Esophagus mucosa (tissue), 1 donor: ENCODE measurements around the gene ALPL. TPM values are rescaled to one million over a fixed set of nuclear protein-coding genes. Genes with fewer than 3 reads are reported as not detected.
"Not testable (repeated sequence)": the region's sequence is repeated elsewhere in the genome, so short reads cannot be mapped to it uniquely, and the experiment has no call there.

Experiments
- ATAC-seq: fragments of 200-7000 bp; cut with Tn5 transposase; one replicate; pipeline ENCODE4 v1.9.1; 2020
- total RNA-seq: library from RNA; stranded (reverse); gene quantifications from one replicate; pipeline ENCODE4 v1.2.4, GENCODE V29; 2023
- donor health status: DM: yes; HTN: yes; CAD: no.

Gene ALPL
- 3.6 TPM for total RNA-seq

- ATAC-seq = no peak
Measured at GRCh38 chr1:21509351-21510112, at the start of gene ALPL. Gene ALPL, plus strand, starts transcription at chr1:21509423. Its CDS starts 44,659 bp downstream, at chr1:21554082.

DNA sequence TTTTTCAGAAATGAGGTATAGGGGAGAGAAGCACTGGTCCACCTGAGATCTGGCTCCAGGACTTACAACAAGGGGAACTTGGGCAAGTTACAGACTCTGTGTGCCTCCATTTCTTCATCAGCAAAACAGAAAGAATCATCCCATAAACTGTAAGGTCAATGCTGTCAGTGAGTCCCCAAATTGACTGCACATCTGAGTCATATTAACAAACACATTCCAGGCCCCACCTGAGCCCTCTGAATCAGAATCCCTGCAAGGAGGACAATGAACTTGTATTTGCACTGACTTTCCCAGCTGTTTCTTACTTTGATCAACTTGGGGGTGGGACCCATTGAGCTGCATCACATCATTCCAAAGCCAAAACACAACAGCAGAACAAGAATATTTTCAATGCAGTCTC is 44.1 kb upstream of the ALPL start:
- not testable (repeated sequence) for ATAC-seq

- not testable (repeated sequence) for ATAC-seq
Measured at GRCh38 chr1:21467946-21468345, 41.3 kb upstream of the ALPL start.

- no peak for ATAC-seq
Measured at GRCh38 chr1:21468599-21468998, 40.6 kb upstream of the ALPL start.

GRCh38 chr1:21469581-21469980 is 39.6 kb upstream of the ALPL start:
- ATAC-seq = no peak

GRCh38 chr1:21472861-21473260 is 36.4 kb upstream of the ALPL start:
- no peak for ATAC-seq

DNA sequence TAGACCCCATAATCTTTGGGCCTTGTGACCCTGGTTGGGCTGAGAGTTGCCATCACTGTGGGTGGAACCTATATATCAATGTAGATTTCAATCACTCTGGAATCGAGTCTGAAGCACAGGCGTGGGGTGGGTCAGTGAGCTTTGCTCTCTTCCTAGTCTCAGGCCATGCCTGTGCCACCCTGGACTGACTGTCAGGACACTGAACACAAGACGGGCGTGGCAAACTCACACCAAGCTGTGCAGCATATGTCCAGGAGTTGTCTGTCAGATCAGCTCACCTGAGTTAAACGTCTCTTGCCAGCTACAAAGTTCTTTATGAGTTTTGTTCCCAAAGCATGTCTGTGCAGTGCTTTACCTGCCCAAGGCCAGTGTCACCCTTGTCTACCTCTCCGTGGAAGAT is 30.9 kb upstream of the ALPL start:
- no peak for ATAC-seq

- ATAC-seq = not testable (repeated sequence)
Measured at GRCh38 chr1:21483881-21484280, 25.3 kb upstream of the ALPL start.

DNA sequence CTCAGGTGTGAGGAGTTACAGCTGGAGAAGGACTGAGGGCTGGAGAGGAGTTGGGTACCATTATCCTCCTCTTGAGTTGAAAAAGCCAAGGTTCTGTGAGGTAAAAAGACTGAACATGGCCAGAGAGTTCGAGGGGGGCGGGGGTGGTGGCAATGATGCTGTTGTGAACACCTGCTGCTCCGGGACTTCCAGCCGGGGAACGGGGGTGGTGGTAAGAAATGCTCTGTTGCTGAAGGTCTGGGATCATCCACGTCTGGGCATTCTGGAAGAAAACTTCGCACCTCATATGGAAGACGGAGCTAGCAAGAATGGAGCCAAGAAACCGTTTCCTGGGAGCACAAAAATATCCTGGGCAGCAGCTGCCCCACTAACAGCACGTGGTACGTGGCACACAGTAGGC is 20.1 kb upstream of the ALPL start:
- no peak for ATAC-seq

GRCh38 chr1:21490774-21491487 is 18.3 kb upstream of the ALPL start:
- peak; percentile 75 for ATAC-seq

DNA sequence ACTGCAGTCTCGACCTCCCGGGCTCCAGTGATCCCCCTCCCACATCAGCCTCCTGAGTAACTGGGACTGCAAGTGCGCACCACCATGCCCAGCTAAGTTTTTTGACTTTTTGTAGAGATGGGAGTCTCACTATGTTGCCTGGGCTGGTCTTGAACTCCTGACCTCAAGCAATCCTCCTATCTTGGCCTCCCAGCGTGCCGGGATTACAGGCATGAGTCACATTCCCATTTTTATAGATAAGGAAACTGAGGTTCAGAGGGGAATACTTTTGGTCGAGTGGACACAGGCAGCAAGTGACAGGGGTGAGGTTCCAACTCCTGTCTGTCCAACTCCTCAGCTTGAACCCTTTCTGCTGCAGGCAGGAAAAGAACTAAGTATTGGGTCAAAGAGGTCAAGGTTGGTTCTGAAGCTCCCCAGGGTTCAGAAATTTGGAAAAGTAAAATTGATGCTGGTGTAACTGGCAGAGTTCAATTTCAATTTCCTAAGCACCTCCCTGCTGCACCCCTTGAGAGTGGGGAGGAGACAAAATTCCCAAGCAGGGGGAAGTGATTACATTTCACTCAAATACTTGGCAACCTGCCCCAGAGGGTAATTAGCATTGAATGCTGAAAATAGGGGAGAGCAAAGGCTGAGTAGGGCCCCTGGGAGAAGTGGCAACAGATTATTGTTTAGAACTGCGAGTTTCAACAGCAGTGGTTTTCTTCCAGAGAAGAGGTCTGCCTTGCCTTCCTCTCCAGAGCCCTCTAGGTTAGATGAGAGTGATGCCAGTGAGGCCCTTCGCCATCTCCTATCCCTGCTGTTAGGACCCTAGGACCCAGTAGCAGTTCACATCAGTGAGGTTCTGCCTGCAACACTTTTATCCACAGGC is 17.5 kb upstream of the ALPL start:
- ATAC-seq = no peak

DNA sequence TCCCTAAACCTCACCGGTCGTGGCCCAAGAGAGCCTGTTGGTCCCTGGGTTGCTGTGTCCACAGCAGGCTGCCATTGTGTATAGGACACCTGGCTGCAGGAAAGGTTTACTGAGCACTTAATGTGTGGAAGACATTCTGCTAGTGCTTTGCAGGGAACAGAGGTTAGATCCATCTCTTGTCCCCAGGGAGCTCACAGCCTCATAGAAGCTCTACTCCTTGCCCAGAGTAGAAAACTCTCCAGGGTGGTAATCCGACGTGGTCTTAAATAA is 16.9 kb upstream of the ALPL start:
- ATAC-seq = no peak

- ATAC-seq = peak; percentile 33
Measured at GRCh38 chr1:21494196-21494595, 15.0 kb upstream of the ALPL start.

GRCh38 chr1:21495225-21495820 is 13.9 kb upstream of the ALPL start:
- ATAC-seq = peak; percentile 9

DNA sequence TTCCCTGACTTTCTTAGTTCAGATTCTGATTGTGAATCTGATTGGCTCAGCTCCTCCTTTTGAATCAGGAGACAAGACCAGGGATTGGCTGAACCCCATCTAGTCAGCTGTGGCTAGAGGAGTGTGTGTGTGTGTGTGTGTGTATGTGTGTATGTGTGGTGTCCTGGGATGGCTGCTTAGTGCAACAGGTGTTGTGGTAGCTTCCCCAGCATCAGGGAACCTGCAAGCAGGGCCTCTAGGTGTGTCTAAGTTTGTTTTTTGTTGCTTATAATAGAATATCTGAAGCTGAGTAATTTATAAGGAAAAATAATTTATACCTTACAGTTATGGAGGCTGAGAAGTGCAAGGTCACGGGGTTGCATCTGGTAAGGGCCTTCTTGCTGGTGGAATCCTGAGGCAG is 13.2 kb upstream of the ALPL start:
- ATAC-seq = no peak

- no peak for ATAC-seq
Measured at GRCh38 chr1:21496886-21497285, 12.3 kb upstream of the ALPL start.

GRCh38 chr1:21497466-21498061 is 11.7 kb upstream of the ALPL start:
- no peak for ATAC-seq

GRCh38 chr1:21499283-21499950 is 9.8 kb upstream of the ALPL start:
- ATAC-seq = no peak

DNA sequence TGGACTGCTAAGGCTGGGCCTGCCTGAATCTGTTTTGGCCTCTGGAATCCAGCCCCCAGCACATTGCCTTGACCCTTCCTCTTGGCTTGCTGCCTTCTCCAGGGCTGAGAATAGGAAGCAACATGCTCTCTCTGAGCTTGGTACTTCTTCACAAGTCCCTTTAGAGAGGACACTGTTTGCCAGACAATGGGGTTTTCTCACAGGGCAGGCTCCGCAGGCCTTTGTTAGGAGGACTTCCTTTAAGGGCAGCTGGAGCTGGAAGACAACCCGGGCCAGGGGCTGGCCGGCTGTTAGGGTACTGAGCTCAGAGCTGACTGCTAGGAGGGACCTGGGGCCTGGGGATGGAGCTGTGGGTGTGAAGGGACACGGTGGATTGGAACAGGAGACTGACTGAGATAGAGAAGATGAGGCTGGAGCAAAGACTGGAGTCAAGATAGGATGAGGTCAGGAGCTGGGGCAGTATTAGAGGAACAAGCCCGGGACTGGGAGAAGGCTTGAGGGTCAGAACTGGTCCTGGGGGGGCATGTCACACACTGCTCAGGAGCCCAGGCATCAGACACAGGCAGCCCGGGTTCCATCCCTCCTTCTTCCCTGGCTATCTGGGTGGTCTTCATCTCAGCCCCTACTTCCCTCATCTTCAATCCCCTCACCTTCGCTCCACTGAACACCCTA is 5.4 kb upstream of the ALPL start:
- ATAC-seq = peak; percentile 10

GRCh38 chr1:21506804-21507203 is 2.4 kb upstream of the ALPL start:
- ATAC-seq = no peak

GRCh38 chr1:21507511-21508270 is 1.5 kb upstream of the ALPL start:
- no peak for ATAC-seq
